Activated naive CD4-positive, alpha-beta T cell treated with anti-CD3 and anti-CD28 coated beads, Interleukin-2, amount 10 ng/mL, durations not matched to agents 7 days and 5 days (primary cell): Measurements from ENCODE around the gene TULP4.
"Not testable (repeated sequence)": the region's sequence is repeated elsewhere in the genome, so short reads cannot be mapped to it uniquely, and the experiment has no call there.

Experiments
- CTCF ChIA-PET: fragments of 350-600 bp; sonication (Branson Sonifier 250); formaldehyde crosslinking; loops from one replicate; lab custom pipeline; 2021; ENCODE audit warnings: antibody characterized with exemption; lab: Charles Lee
- DNase-seq: peaks from one replicate; pipeline ENCODE4 v3.0.0-alpha.2; 2020
- H3K27ac Mint-ChIP-seq: one replicate; pipeline ENCODE4 v1.8.0; 2021; ENCODE audit warnings: mild to moderate bottlenecking, moderate library complexity, mixed read lengths
- H3K27me3 Mint-ChIP-seq: one replicate; pipeline ENCODE4 v1.8.0; 2021; ENCODE audit warnings: mild to moderate bottlenecking, mixed read lengths
- H3K36me3 Mint-ChIP-seq: one replicate; pipeline ENCODE4 v1.8.0; 2021; ENCODE audit warnings: mixed read lengths
- H3K4me1 Mint-ChIP-seq: one replicate; pipeline ENCODE4 v1.8.0; 2021; ENCODE audit warnings: mixed read lengths
- H3K4me3 Mint-ChIP-seq: one replicate; pipeline ENCODE4 v1.8.0; 2021; ENCODE audit warnings: mild to moderate bottlenecking, moderate library complexity, mixed read lengths
- H3K9me3 Mint-ChIP-seq: one replicate; pipeline ENCODE4 v1.8.0; 2021; ENCODE audit warnings: mixed read lengths

The TULP4 gene

DNA sequence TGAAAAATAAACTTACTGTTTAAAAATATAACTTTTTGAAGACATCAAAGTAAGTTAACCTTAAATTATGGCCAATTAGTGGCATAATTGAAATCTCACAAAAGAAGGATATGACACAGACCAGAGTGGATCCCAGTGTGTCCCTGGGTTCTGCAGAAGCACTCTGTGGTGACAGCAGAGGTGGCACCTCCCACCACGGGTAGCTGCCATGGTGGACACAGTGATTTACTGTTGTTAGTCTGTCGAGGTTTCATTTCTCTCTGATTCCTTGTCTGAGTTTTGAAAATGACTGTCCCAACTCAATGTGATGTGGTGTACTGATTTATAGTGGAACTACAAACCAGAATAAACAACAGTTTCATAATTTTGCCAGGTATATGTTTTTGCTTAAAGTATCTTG, 76.5 kb downstream of the TULP4 start:
- Mint-ChIP-seq H3K36me3 (peaks cover 8% of the 10 kb centered on the region), H3K4me3 (no peak overlapping the region), H3K27me3 (no peaks in the 10 kb centered on the region), H3K4me1 (peaks cover 2% of the 10 kb centered on the region), H3K9me3 (peaks cover 13% of the 10 kb centered on the region), H3K27ac (no peak overlapping the region)
- CTCF ChIA-PET: interaction anchor here (1.0 kb wide), 1 partner anchor 12 kb away, joined by 3 read pairs; no protein-coding TSS in a partner anchor
- no peak for DNase-seq

DNA sequence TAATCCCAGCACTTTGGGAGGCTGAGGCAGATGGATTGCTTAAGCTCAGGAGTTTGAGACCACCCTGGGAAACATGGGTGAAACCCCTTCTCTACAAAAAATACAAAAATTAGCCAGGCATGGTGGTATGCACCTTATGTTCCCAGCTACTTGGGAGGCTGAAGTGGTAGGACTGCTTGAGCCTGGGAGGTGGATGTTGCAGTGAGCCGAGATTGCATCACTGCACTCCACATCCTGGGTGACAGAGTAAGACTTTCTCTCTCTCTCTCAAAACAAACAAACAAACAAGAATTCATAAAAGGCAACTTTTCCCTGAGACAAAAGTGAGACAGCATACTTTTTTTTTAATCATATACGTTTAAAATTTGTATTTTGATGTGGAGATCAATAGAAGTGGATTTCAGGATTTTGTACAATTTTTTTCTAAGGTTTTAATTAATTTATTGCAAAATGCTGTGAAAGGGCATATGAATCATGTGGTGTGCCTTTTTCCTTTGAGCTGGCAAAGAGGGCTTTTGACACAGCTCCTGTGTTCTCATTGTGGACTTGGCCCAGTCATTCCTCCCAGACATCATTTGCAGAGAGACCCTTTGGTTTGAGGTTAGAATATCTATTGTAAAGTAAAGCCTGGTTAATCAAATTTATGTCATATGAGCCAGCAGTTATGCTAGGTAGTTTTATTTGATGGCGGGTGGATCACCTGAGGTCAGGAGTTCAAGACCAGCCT, 77.1 kb downstream of the TULP4 start:
- Mint-ChIP-seq H3K4me1 (peaks cover 2% of the 10 kb centered on the region), H3K27ac (no peak overlapping the region), H3K36me3 (peaks cover 14% of the 10 kb centered on the region), H3K4me3 (no peak overlapping the region), H3K27me3 (no peaks in the 10 kb centered on the region), H3K9me3 (peaks cover 19% of the 10 kb centered on the region)
- CTCF ChIA-PET: interaction anchor here (1.0 kb wide), 1 partner anchor 12 kb away, joined by 3 read pairs; no protein-coding TSS in a partner anchor
- no peak for DNase-seq

- Mint-ChIP-seq H3K27ac (no peak overlapping the region), H3K4me1 (peaks cover 2% of the 10 kb centered on the region), H3K36me3 (peaks cover 16% of the 10 kb centered on the region), H3K4me3 (no peak overlapping the region), H3K27me3 (no peaks in the 10 kb centered on the region), H3K9me3 (peaks cover 19% of the 10 kb centered on the region)
- CTCF ChIA-PET: no interaction called here
- no peak for DNase-seq
Observed at GRCh38 chr6:158391276-158391675, 79.0 kb downstream of the TULP4 start.

GRCh38 chr6:158391977-158392376, 79.7 kb downstream of the TULP4 start:
- DNase-seq, H3K27me3 Mint-ChIP-seq, CTCF ChIA-PET, H3K4me3 Mint-ChIP-seq, H3K4me1 Mint-ChIP-seq, H3K27ac Mint-ChIP-seq: not testable (repeated sequence)
- H3K36me3 Mint-ChIP-seq: peaks cover 16% of the 10 kb centered on the region
- H3K9me3 Mint-ChIP-seq: peaks cover 19% of the 10 kb centered on the region

- H3K36me3 Mint-ChIP-seq: peaks cover 19% of the 10 kb centered on the region
- peaks cover 19% of the 10 kb centered on the region for H3K9me3 Mint-ChIP-seq
- DNase-seq: no peak
- H3K4me1 Mint-ChIP-seq: no peaks in the 10 kb centered on the region
- no peak overlapping the region for H3K27ac Mint-ChIP-seq
- CTCF ChIA-PET: no interaction called here
- no peak overlapping the region for H3K4me3 Mint-ChIP-seq
- H3K27me3 Mint-ChIP-seq: no peaks in the 10 kb centered on the region
Observed at GRCh38 chr6:158396136-158396535, 83.9 kb downstream of the TULP4 start.

DNA sequence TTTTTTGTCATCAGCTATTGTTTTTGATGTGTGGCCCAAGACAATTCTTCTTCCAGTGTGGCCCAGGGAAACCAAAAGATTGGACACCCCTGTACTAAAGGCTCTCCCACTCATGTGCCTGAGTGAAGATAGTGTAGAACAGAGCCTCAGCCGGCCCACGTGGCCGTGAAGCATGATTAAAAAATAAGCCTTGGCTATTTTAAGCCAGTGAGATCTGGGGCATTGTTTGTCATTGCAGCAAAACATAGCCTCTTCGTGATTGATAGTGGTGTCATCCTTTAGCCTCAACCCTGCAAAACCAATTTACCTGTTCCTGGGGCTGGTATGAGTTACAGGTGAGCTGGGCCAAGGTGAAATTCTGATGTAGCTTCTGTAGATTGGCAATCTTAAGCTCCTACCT, 85.3 kb downstream of the TULP4 start:
- H3K4me1 Mint-ChIP-seq: peaks cover 2% of the 10 kb centered on the region
- H3K36me3 Mint-ChIP-seq: peaks cover 16% of the 10 kb centered on the region
- peaks cover 13% of the 10 kb centered on the region for H3K9me3 Mint-ChIP-seq
- CTCF ChIA-PET: interaction anchor here (1.2 kb wide), 1 partner anchor 183 kb away, joined by 5 read pairs; no protein-coding TSS in a partner anchor
- H3K27ac Mint-ChIP-seq: no peak overlapping the region
- DNase-seq: no peak
- no peaks in the 10 kb centered on the region for H3K27me3 Mint-ChIP-seq
- H3K4me3 Mint-ChIP-seq: no peak overlapping the region

DNA sequence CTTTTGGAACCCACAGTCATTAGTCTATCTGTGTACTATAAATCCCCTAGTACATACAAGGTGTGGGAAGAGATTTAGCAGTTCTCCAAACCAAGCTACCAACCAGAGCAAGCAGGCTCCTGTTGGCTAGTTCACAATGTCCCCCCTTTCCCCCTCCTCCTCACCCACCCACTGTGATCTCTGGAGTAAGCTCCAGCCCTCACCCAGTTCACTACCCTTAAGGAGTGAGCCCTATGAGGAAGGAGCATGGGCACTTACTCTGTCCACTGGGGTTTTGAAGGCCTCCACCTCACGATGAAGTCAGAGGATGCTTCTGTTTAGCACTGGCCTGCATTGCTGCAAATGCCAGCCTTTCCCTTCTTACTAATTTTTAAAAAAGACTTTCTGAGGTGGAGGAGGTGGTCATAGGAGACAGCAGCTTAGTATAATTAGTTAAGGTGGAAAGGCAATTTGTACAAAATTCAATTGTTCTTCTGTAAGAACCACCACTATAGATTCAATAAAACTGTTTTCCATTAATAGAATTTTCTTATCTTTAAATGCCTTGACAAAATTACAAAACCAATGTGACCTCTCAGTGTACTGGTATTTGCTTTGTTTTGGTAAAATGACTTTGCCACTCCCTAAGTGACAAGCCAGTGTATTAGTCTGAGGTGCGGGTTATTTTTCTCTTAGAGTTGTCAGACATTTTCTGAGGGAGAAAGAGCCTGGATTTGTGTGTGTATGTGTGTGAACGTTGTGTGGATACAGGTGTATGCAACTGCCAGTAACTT, 86.2 kb downstream of the TULP4 start:
- CTCF ChIA-PET: interaction anchor here (0.6 to 1.2 kb wide), 3 partner anchors 11 to 184 kb away, joined by 3 to 5 read pairs (median 3); no protein-coding TSS in a partner anchor
- peaks cover 2% of the 10 kb centered on the region for H3K4me1 Mint-ChIP-seq
- no peak for DNase-seq
- H3K4me3 Mint-ChIP-seq: no peak overlapping the region
- peaks cover 12% of the 10 kb centered on the region for H3K36me3 Mint-ChIP-seq
- H3K27me3 Mint-ChIP-seq: no peaks in the 10 kb centered on the region
- peaks cover 8% of the 10 kb centered on the region for H3K9me3 Mint-ChIP-seq
- peak overlapping the region; percentile 12 for H3K27ac Mint-ChIP-seq

GRCh38 chr6:158399040-158399700, 86.9 kb downstream of the TULP4 start:
- Mint-ChIP-seq H3K9me3 (peaks cover 2% of the 10 kb centered on the region), H3K27me3 (no peaks in the 10 kb centered on the region), H3K27ac (peak overlapping the region; percentile 12), H3K4me3 (no peak overlapping the region), H3K36me3 (peaks cover 6% of the 10 kb centered on the region), H3K4me1 (peaks cover 2% of the 10 kb centered on the region)
- CTCF ChIA-PET: interaction anchor here (0.7 to 1.1 kb wide), 2 partner anchors 12 to 71 kb away, joined by 3 read pairs; no protein-coding TSS in a partner anchor
- no peak for DNase-seq

- Mint-ChIP-seq H3K9me3 (no peaks in the 10 kb centered on the region), H3K27ac (no peak overlapping the region), H3K27me3 (no peaks in the 10 kb centered on the region), H3K36me3 (peaks cover 2% of the 10 kb centered on the region), H3K4me1 (peaks cover 2% of the 10 kb centered on the region), H3K4me3 (no peak overlapping the region)
- DNase-seq: no peak
- CTCF ChIA-PET: no interaction called here
Observed at GRCh38 chr6:158402184-158402583, 89.9 kb downstream of the TULP4 start.

- H3K27me3 Mint-ChIP-seq, H3K4me3 Mint-ChIP-seq, H3K9me3 Mint-ChIP-seq, H3K4me1 Mint-ChIP-seq, CTCF ChIA-PET, DNase-seq, H3K27ac Mint-ChIP-seq, H3K36me3 Mint-ChIP-seq: not testable (repeated sequence)
Observed at GRCh38 chr6:158405321-158405831, 93.1 kb downstream of the TULP4 start.

DNA sequence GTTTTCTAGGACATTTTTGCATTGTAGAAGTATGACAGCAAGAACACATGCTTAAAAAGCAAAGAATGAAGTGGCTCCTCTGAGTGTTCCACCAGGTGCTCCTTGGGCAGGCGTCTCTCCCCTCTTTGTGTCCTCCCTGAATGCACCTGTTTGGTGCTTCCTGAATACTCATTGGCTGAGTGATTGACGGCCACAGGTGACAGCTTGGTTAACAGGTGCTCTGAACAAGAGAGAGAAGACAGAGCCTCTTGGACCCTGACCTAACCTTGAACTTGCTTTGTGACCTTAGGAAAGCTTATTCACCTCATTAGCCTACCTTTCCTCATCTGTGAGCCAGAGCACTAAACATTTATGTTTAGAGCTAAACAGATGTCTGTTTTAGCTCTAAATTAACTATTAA, 93.7 kb downstream of the TULP4 start:
- no peak overlapping the region for H3K27ac Mint-ChIP-seq
- H3K4me1 Mint-ChIP-seq: peaks cover 5% of the 10 kb centered on the region
- H3K9me3 Mint-ChIP-seq: no peaks in the 10 kb centered on the region
- H3K36me3 Mint-ChIP-seq: no peaks in the 10 kb centered on the region
- no peak overlapping the region for H3K4me3 Mint-ChIP-seq
- no peak for DNase-seq
- CTCF ChIA-PET: no interaction called here
- no peaks in the 10 kb centered on the region for H3K27me3 Mint-ChIP-seq

DNA sequence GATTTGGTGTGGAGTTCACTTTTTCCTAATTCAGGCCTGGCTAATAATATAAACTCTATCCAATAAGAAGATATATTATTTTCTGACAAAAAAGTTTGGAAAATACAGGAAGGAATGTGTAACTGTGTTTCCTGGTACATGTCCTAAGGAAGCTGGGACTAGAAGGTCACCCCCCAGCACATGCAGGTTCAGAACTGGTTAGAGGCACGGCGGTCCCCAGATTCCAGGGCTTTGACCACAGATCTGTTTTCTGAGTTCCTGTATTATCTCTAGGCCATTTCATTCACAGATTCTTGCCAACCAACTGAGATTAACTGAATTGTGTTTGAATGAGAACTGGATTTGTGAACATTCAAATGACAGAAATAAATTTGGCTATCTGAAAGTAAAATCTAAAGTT, 94.5 kb downstream of the TULP4 start:
- Mint-ChIP-seq H3K9me3 (no peaks in the 10 kb centered on the region), H3K27ac (no peak overlapping the region), H3K27me3 (no peaks in the 10 kb centered on the region), H3K4me1 (peaks cover 5% of the 10 kb centered on the region), H3K4me3 (no peak overlapping the region), H3K36me3 (no peaks in the 10 kb centered on the region)
- CTCF ChIA-PET: no interaction called here
- DNase-seq: no peak

DNA sequence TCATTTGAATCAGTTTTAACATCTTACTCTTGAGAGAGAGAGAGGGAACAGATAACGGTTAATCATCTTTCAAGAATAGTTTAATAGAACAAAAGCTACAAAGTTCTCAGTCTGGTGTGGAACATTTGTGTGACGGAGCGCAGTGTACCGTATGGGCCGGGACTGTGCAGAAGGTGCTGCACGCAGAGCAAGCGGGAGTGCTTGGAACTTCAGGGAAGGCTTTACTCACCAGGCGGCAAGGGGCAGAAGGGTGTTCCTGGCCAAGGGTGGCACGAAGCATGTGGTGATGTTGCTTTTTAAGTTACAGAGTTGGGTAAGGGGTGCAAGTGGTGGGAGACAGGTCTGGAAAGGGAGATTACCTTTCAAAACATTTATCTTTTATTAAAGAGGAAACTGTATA, 95.7 kb downstream of the TULP4 start:
- Mint-ChIP-seq H3K36me3 (no peaks in the 10 kb centered on the region), H3K9me3 (no peaks in the 10 kb centered on the region), H3K4me1 (peaks cover 2% of the 10 kb centered on the region), H3K27me3 (no peaks in the 10 kb centered on the region), H3K27ac (no peak overlapping the region), H3K4me3 (no peak overlapping the region)
- no peak for DNase-seq
- CTCF ChIA-PET: no interaction called here

DNA sequence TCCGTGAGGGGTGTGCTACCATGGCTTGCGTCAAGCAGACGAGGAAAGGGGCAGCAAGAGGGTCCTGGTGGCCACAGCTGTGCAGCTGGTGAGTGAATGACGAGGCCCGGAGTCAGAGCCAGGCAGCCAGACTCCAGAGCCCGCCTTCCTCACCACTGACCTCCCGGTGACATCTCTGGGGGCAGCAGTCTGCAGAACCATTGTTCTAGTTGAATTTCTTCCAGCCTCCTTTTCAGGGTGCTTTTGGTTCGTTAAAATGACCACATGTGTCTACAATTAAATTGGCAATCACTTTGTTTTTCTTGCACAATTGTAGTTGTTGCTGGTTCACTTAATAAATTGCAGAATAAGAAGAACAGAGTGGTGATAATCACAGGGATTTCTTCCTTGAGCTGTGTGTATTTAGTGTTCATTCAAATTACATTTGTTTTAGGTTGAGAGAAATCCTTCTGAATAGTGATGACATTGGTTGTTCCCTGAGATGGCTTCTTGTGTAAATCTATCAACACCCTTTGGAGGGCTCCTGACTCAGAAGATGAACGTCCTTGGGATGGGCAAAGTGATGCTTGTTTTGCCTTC, 96.4 kb downstream of the TULP4 start:
- H3K4me1 Mint-ChIP-seq: peaks cover 2% of the 10 kb centered on the region
- H3K27me3 Mint-ChIP-seq: no peaks in the 10 kb centered on the region
- H3K36me3 Mint-ChIP-seq: no peaks in the 10 kb centered on the region
- no peak overlapping the region for H3K27ac Mint-ChIP-seq
- H3K9me3 Mint-ChIP-seq: no peaks in the 10 kb centered on the region
- CTCF ChIA-PET: no interaction called here
- H3K4me3 Mint-ChIP-seq: no peak overlapping the region
- DNase-seq: no peak
